H9 (cell line): Measurements from ENCODE around the gene ESRRA. TPM values are rescaled to one million over a fixed set of nuclear protein-coding genes. Genes with fewer than 3 reads are reported as not detected.

Experiments used
- DNase-seq: peaks from one replicate; pipeline ENCODE4 v3.0.0-alpha.2; 2017
- H2AFZ ChIP-seq: one replicate; pipeline ENCODE4 v1.6.1; 2013; ENCODE audit warnings: mild to moderate bottlenecking, low read length, control low read depth, moderate library complexity
- H2AK5ac ChIP-seq: 2 replicates; pipeline ENCODE4 v1.6.1; 2013; ENCODE audit warnings: low read length, control low read depth, mixed read lengths; ENCODE audit not compliant: insufficient read length
- H2BK120ac ChIP-seq: one replicate; pipeline ENCODE4 v1.6.1; 2013; ENCODE audit warnings: low read depth, mild to moderate bottlenecking, low read length, control low read depth, inconsistent platforms; ENCODE audit not compliant: poor library complexity, severe bottlenecking
- H2BK12ac ChIP-seq: 2 replicates; pipeline ENCODE4 v1.6.1; 2013; ENCODE audit warnings: low read length, control low read depth, mixed read lengths, low read depth; ENCODE audit not compliant: insufficient read length
- H2BK15ac ChIP-seq: 2 replicates; pipeline ENCODE4 v1.6.1; 2013; ENCODE audit warnings: low read depth, low read length, control low read depth
- H2BK20ac ChIP-seq: one replicate; pipeline ENCODE4 v1.6.1; 2013; ENCODE audit warnings: low read depth, mild to moderate bottlenecking, low read length, control low read depth, inconsistent platforms; ENCODE audit not compliant: poor library complexity, severe bottlenecking
- H2BK5ac ChIP-seq: 2 replicates; pipeline ENCODE4 v1.6.1; 2013; ENCODE audit warnings: low read length, control low read depth, mixed read lengths; ENCODE audit not compliant: insufficient read length
- H3K14ac ChIP-seq: 2 replicates; pipeline ENCODE4 v1.6.1; 2013; ENCODE audit warnings: low read length, control low read depth; ENCODE audit not compliant: insufficient read depth
- H3K18ac ChIP-seq: 2 replicates; pipeline ENCODE4 v1.6.1; 2013; ENCODE audit warnings: low read depth, mild to moderate bottlenecking, mixed read lengths, low read length, control low read depth; ENCODE audit not compliant: insufficient read length
- H3K23ac ChIP-seq: 2 replicates; pipeline ENCODE4 v1.6.1; 2013; ENCODE audit warnings: low read length, control low read depth, mixed read lengths, low read depth; ENCODE audit not compliant: insufficient read length
- H3K23me2 ChIP-seq: 2 replicates; pipeline ENCODE4 v1.6.1; 2013; ENCODE audit warnings: low read depth, mild to moderate bottlenecking, mixed read lengths, low read length, control low read depth; ENCODE audit not compliant: insufficient read length, poor library complexity, severe bottlenecking
- H3K27ac ChIP-seq: 2 replicates; pipeline ENCODE4 v1.5.1; 2013; ENCODE audit warnings: low read length, control low read depth, mixed read lengths, low read depth; ENCODE audit not compliant: insufficient read length
- H3K27me3 ChIP-seq: 2 replicates; pipeline ENCODE4 v1.6.1; 2013; ENCODE audit warnings: low read length, control low read depth, inconsistent platforms; ENCODE audit not compliant: insufficient read depth
- H3K4ac ChIP-seq: 2 replicates; pipeline ENCODE4 v1.6.1; 2013; ENCODE audit warnings: low read depth, mild to moderate bottlenecking, control low read depth, inconsistent platforms, low read length, moderate library complexity
- H3K4me1 ChIP-seq: 2 replicates; pipeline ENCODE4 v1.6.1; 2013; ENCODE audit warnings: low read length, control low read depth, inconsistent platforms; ENCODE audit not compliant: insufficient read depth
- H3K4me2 ChIP-seq: 2 replicates; pipeline ENCODE4 v1.6.1; 2013; ENCODE audit warnings: low read length, control low read depth, mixed read lengths; ENCODE audit not compliant: insufficient read length, insufficient read depth
- H3K56ac ChIP-seq: 2 replicates; pipeline ENCODE4 v1.6.1; 2013; ENCODE audit warnings: low read depth, mild to moderate bottlenecking, mixed read lengths, low read length, control low read depth; ENCODE audit not compliant: insufficient read length
- H3K79me1 ChIP-seq: 2 replicates; pipeline ENCODE4 v1.6.1; 2013; ENCODE audit warnings: low read depth, mild to moderate bottlenecking, moderate library complexity, low read length, control low read depth, inconsistent platforms; ENCODE audit not compliant: insufficient read depth, poor library complexity, severe bottlenecking
- H3K79me2 ChIP-seq: 2 replicates; pipeline ENCODE4 v1.6.1; 2013; ENCODE audit warnings: low read length, control low read depth, inconsistent platforms; ENCODE audit not compliant: insufficient read depth
- H3K9ac ChIP-seq: 2 replicates; pipeline ENCODE4 v1.6.1; 2013; ENCODE audit warnings: low read length, control low read depth, mixed read lengths; ENCODE audit not compliant: insufficient read length; ENCODE audit errors: extremely low read depth
- H3K9me3 ChIP-seq: one replicate; pipeline ENCODE4 v1.6.1; 2013; ENCODE audit warnings: low read depth, low read length, inconsistent platforms; ENCODE audit not compliant: control insufficient read depth
- H3T11ph ChIP-seq: one replicate; pipeline ENCODE4 v1.6.1; 2013; ENCODE audit warnings: mild to moderate bottlenecking, low read length, control low read depth, inconsistent platforms
- H4K20me1 ChIP-seq: one replicate; pipeline ENCODE4 v1.6.1; 2013; ENCODE audit not compliant: control insufficient read depth, insufficient read length, insufficient read depth
- H4K5ac ChIP-seq: 2 replicates; pipeline ENCODE4 v1.6.1; 2013; ENCODE audit warnings: low read depth, mild to moderate bottlenecking, mixed read lengths, low read length, control low read depth; ENCODE audit not compliant: insufficient read length
- H4K8ac ChIP-seq: replicated peaks from 2 replicates; pipeline ENCODE4 v1.6.1; 2013; ENCODE audit warnings: low read length, control low read depth, mixed read lengths, low read depth; ENCODE audit not compliant: insufficient read length
- H4K91ac ChIP-seq: 2 replicates; pipeline ENCODE4 v1.6.1; 2013; ENCODE audit warnings: low read depth, mild to moderate bottlenecking, moderate library complexity, mixed read lengths, low read length, control low read depth; ENCODE audit not compliant: insufficient read length
- H3K27ac Mint-ChIP-seq, 3 experiments: 2 replicates in 2 of 3; 3 replicates in 1 of 3; pipeline ENCODE4 v1.8.0; 2020 to 2021; ENCODE audit warnings: mixed read lengths in 3 of 3, mild to moderate bottlenecking in 1 of 3, moderate library complexity in 1 of 3
- H3K27me3 Mint-ChIP-seq: 2 replicates; pipeline ENCODE4 v1.8.0; 2021; ENCODE audit warnings: low read depth, mild to moderate bottlenecking, moderate library complexity, mixed read lengths
- H3K36me3 Mint-ChIP-seq, 3 experiments: 2 replicates in 2 of 3; 3 replicates in 1 of 3; pipeline ENCODE4 v1.8.0; 2020 to 2021; ENCODE audit warnings: low read depth in 3 of 3, mixed read lengths in 3 of 3; ENCODE audit not compliant: insufficient read depth in 1 of 3
- H3K4me1 Mint-ChIP-seq, 2 experiments: 2 replicates each; pipeline ENCODE4 v1.8.0; 2020; ENCODE audit warnings: mixed read lengths in 2 of 2
- H3K4me3 Mint-ChIP-seq, 2 experiments: 2 replicates in 1 of 2; 3 replicates in 1 of 2; pipeline ENCODE4 v1.8.0; 2020 to 2021; ENCODE audit warnings: mild to moderate bottlenecking in 2 of 2, mixed read lengths in 2 of 2, moderate library complexity in 1 of 2
- H3K9me3 Mint-ChIP-seq, 2 experiments: 2 replicates in 1 of 2; 3 replicates in 1 of 2; pipeline ENCODE4 v1.8.0; 2020; ENCODE audit warnings: mild to moderate bottlenecking in 2 of 2, mixed read lengths in 2 of 2, moderate library complexity in 1 of 2
- CTCF ChIP-seq: fragments of 200-600 bp; sonication (generic); conservative IDR thresholded peaks from 3 replicates; pipeline ENCODE4 v1.8.0; 2021; ENCODE audit warnings: antibody characterized with exemption, mild to moderate bottlenecking
- WGBS: extraction: QIAGEN DNeasy Blood & Tissue Kit; methylation state at CpG from one replicate; pipeline ENCODE4 v1.1.7; 2013; ENCODE audit warnings: missing lambda C conversion rate, low lambda C conversion rate, mixed read lengths; ENCODE audit not compliant: insufficient read length; ENCODE audit errors: extremely low coverage; 5-methylcytosine and 5-hydroxymethylcytosine counted together
- total RNA-seq: library from RNA; stranded (reverse); gene quantifications from 2 replicates; pipeline ENCODE4 v1.2.1, GENCODE V29; 2021

ESRRA gene
- total RNA-seq, 1 experiment from 2014 or later = 42.3 TPM

- Mint-ChIP-seq H3K9me3 (no peaks in the 10 kb centered on the region), H3K36me3 (peaks cover 46 to 86% (median 71%) of the 10 kb centered on the region in 3 experiments), H3K4me1 (peaks cover 0 to 8% of the 10 kb centered on the region in 2 experiments; a peak in 3 of 4 replicates), H3K27me3 (no peaks in the 10 kb centered on the region), H3K4me3 (no peak overlapping the region), H3K27ac (no peak overlapping the region)
- H3K27me3 ChIP-seq = no peaks in the 10 kb centered on the region
- H3K23ac ChIP-seq = no peak overlapping the region
- H3K4me2 ChIP-seq = no peak overlapping the region
- H3K9me3 ChIP-seq = no peaks in the 10 kb centered on the region
- no peak overlapping the region for H3K4ac ChIP-seq
- H3K79me1 ChIP-seq = no peaks in the 10 kb centered on the region
- no peak overlapping the region for H2BK120ac ChIP-seq
- no peak overlapping the region for H2BK12ac ChIP-seq
- H4K8ac ChIP-seq = no peak overlapping the region
- no peak overlapping the region for H2AFZ ChIP-seq
- H3K4me1 ChIP-seq = no peaks in the 10 kb centered on the region
- TF ChIP-seq CTCF = no peak
- H3K56ac ChIP-seq = no peak overlapping the region
- H3T11ph ChIP-seq = no peak overlapping the region
- no peak overlapping the region for H3K18ac ChIP-seq
- H3K79me2 ChIP-seq = no peaks in the 10 kb centered on the region
- H2BK5ac ChIP-seq = no peak overlapping the region
- H4K20me1 ChIP-seq = no peaks in the 10 kb centered on the region
- H3K27ac ChIP-seq = no peak overlapping the region
- no peak overlapping the region for H2BK15ac ChIP-seq
- no peak overlapping the region for H3K14ac ChIP-seq
- WGBS = no CpG with 5 or more reads among the region's 32 CpGs
- no peak overlapping the region for H4K5ac ChIP-seq
- no peaks in the 10 kb centered on the region for H3K23me2 ChIP-seq
- no peak overlapping the region for H2AK5ac ChIP-seq
- no peak overlapping the region for H2BK20ac ChIP-seq
- H4K91ac ChIP-seq = no peak overlapping the region
- H3K9ac ChIP-seq = no peak overlapping the region
- DNase-seq = no peak
Observed at GRCh38 chr11:64258946-64259532, 46.3 kb upstream of the ESRRA start.
